ENCODE data around the gene ADPRHL1.

The ADPRHL1 gene

GRCh38 chr13:113470073-113470472 lies 16.8 kb upstream of the ADPRHL1 start:
- H3K4me3 ChIP-seq (ENCODE audit: low read length), result no peak overlapping the region
- no peak for DNase-seq (ENCODE audit: low read depth)
- TF ChIP-seq, protein P1, sequence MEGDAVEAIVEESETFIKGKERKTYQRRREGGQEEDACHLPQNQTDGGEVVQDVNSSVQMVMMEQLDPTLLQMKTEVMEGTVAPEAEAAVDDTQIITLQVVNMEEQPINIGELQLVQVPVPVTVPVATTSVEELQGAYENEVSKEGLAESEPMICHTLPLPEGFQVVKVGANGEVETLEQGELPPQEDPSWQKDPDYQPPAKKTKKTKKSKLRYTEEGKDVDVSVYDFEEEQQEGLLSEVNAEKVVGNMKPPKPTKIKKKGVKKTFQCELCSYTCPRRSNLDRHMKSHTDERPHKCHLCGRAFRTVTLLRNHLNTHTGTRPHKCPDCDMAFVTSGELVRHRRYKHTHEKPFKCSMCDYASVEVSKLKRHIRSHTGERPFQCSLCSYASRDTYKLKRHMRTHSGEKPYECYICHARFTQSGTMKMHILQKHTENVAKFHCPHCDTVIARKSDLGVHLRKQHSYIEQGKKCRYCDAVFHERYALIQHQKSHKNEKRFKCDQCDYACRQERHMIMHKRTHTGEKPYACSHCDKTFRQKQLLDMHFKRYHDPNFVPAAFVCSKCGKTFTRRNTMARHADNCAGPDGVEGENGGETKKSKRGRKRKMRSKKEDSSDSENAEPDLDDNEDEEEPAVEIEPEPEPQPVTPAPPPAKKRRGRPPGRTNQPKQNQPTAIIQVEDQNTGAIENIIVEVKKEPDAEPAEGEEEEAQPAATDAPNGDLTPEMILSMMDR (conservative IDR thresholded peaks at IDR 0.05; ENCODE audit: low read depth, low read length), result no peak

DNA sequence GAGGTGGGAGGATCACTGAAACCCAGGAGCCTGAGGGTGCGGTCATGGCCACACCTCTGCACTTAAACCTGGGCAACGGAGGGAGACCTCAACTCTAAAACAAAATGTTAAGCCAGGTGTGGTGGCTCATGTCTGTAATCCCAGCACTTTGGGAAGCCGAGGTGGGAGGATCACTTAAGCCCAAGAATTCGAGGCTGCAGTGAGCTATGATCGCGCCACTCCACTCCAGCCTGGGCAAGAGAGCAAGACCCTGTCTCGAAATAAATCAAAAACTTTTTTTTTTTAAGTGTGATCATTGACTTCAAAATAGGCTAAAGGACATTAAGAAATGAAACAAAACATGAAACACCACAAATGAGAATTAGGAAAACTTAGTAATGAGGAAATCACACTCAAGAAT lies 16.3 kb upstream of the ADPRHL1 start:
- TF ChIP-seq, protein P1 (conservative IDR thresholded peaks at IDR 0.05; ENCODE audit: low read depth, low read length), result no peak
- H3K4me3 ChIP-seq (ENCODE audit: low read length), result no peak overlapping the region
- no peak for DNase-seq (ENCODE audit: low read depth)

DNA sequence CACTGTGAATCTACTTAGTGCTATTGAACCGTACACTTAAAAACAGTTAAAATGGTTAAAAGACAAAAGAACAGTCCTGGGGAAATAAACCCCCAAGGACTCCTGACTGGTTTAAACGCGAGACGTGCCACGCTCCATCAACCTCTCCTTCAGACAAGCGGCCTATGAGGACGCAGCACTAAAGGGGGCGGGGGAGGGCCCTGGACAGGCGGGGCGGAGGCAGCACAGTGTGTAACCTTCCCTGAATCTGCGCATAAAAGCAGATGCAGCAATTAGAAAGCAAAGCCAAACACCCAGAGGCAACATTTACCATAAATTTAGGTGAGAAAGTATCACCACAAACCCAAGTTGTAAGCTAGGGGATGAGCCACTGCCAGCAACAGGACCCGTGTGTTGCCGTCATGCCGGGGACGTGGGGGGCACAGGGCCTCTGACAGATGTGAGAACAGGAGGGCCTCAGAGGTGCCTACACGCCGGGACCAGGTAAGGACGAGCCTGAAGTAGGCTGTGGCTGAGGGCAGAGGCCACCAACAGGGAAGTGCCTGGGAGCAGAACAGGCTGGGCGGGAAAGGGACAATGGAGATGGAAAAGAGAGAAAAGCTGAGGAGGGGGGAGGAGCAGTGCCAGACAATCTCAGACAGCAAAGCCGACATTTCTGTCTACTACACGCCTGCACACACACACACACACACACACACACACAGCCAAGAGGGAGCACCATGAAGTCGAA lies 15.3 kb upstream of the ADPRHL1 start:
- no peak for DNase-seq (ENCODE audit: low read depth)
- H3K4me3 ChIP-seq (ENCODE audit: low read length), result no peak overlapping the region
- TF ChIP-seq, protein P1 (conservative IDR thresholded peaks at IDR 0.05; ENCODE audit: low read depth, low read length), result no peak

DNA sequence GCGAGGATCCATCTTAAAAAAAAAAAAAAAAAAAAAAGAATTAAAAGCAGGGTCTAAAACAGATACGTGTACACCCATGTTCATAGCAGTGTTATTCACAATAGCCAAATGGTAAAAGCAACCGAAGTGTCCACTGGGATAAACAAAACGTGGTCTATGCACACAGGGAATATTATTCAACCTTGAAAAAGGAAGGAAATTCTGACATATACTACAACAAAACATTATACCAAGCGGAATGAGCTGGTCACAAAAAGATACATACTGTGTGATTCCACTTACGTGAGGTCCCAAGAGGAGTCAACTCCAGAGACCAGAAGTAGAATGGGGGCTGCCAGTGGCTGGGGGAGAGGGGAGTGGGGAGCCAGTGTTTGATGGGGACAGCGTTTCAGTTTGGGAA lies 14.7 kb upstream of the ADPRHL1 start:
- no peak overlapping the region for H3K4me3 ChIP-seq (ENCODE audit: low read length)
- TF ChIP-seq, protein P1 (conservative IDR thresholded peaks at IDR 0.05; ENCODE audit: low read depth, low read length), result no peak
- no peak for DNase-seq (ENCODE audit: low read depth)

DNA sequence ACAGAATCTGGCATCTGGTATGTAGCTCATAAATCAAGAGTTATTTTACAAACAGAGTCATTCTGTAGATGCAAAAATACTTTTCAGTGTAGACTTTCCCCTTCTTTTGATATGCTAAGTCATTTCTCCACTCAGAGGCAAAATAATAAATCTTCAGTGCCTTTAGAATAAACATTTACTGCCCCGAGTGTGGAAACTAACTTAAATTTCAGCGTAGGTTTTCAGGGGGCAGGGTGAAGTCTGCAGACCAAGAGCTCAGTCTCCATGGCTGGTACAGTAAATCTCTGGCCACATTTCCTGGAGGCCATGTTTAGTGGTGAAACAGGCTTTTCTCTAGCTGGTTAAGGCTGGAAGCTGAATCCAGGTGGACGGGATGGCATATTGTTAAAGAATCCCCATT lies 13.1 kb upstream of the ADPRHL1 start:
- TF ChIP-seq, protein P1 (conservative IDR thresholded peaks at IDR 0.05; ENCODE audit: low read depth, low read length), result no peak
- no peak for DNase-seq (ENCODE audit: low read depth)
- H3K4me3 ChIP-seq (ENCODE audit: low read length), result no peak overlapping the region

DNA sequence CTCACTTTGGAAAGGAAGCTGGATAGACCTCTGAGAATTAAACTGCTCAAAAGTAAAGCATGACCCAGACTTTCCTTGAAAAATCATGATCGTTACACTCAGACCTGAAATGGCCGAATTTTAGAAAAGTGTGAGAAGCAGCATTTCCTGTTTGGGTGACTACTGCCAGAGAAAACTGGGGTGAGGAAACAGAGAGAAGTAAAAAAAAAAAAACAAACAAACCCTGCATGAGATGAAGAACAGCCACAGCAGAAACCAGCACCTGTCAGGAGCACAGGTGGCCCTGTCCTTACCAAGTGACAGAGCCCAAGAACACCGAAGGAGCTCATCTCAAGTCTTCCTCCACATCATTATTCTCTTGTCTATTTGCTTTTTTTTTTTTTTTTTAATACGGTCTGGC lies 12.0 kb upstream of the ADPRHL1 start:
- no peak for DNase-seq (ENCODE audit: low read depth)
- no peak overlapping the region for H3K4me3 ChIP-seq (ENCODE audit: low read length)
- TF ChIP-seq, protein P1 (conservative IDR thresholded peaks at IDR 0.05; ENCODE audit: low read depth, low read length), result no peak

GRCh38 chr13:113464476-113464875 lies 11.2 kb upstream of the ADPRHL1 start:
- DNase-seq (ENCODE audit: low read depth), result no peak
- TF ChIP-seq, protein P1 (conservative IDR thresholded peaks at IDR 0.05; ENCODE audit: low read depth, low read length), result no peak
- no peak overlapping the region for H3K4me3 ChIP-seq (ENCODE audit: low read length)
